HEK293 (cell line): ENCODE results near the gene PCDH1.

ENCODE experiments used
- CTCF ChIP-seq: fragments of 450-650 bp; formaldehyde crosslinking; IDR thresholded peaks from 2 replicates; pipeline ENCODE4 v1.5.1; 2016; ENCODE audit warnings: missing biosample characterization, missing genetic modification characterization
- HOXA7 ChIP-seq: sonication (generic); formaldehyde crosslinking; IDR thresholded peaks from 2 replicates; pipeline ENCODE4 v1.8.1; 2022; ENCODE audit warnings: missing genetic modification reagents, borderline replicate concordance
- MYNN ChIP-seq: fragments of 450-650 bp; formaldehyde crosslinking; IDR thresholded peaks from 2 replicates; pipeline ENCODE4 v1.5.1; 2016; ENCODE audit warnings: missing biosample characterization, missing genetic modification characterization, borderline replicate concordance
- PBX3 ChIP-seq: sonication (generic); formaldehyde crosslinking; IDR thresholded peaks from 2 replicates; pipeline ENCODE4 v1.8.1; 2022; ENCODE audit warnings: mild to moderate bottlenecking, moderate library complexity, missing genetic modification reagents
- YY1 ChIP-seq: fragments of 450-650 bp; formaldehyde crosslinking; IDR thresholded peaks from 2 replicates; pipeline ENCODE4 v1.5.1; 2018; ENCODE audit warnings: missing biosample characterization, missing genetic modification characterization
- ZEB2 ChIP-seq: fragments of 450-650 bp; formaldehyde crosslinking; IDR thresholded peaks from 2 replicates; pipeline ENCODE4 v1.5.1; 2016; ENCODE audit warnings: missing biosample characterization, missing genetic modification characterization
- ZNF175 ChIP-seq: fragments of 450-650 bp; formaldehyde crosslinking; IDR thresholded peaks from 2 replicates; pipeline ENCODE4 v1.5.1; 2016; ENCODE audit warnings: missing biosample characterization, missing genetic modification characterization
- ZNF248 ChIP-seq: fragments of 450-650 bp; formaldehyde crosslinking; IDR thresholded peaks from 2 replicates; pipeline ENCODE4 v1.5.1; 2017; ENCODE audit warnings: missing biosample characterization, missing genetic modification characterization
- ZNF274 ChIP-seq, 2 experiments: fragments of 200-500 bp in 1 of 2; fragments of 450-650 bp in 1 of 2; sonication (Bioruptor generic) in 1 of 2; formaldehyde crosslinking in 1 of 2; IDR thresholded peaks; 2 replicates each; pipeline versions ENCODE4 v1.5.1 to v1.6.1; 2014 to 2016; ENCODE audit warnings: borderline replicate concordance in 1 of 2, inconsistent platforms in 1 of 2, low read length in 1 of 2, missing biosample characterization in 1 of 2, missing genetic modification characterization in 1 of 2
- ZNF561 ChIP-seq: fragments of 450-650 bp; IDR thresholded peaks from 2 replicates; pipeline ENCODE4 v1.5.1; 2018; ENCODE audit warnings: missing biosample characterization, missing genetic modification characterization, borderline replicate concordance
- ZNF621 ChIP-seq: fragments of 450-650 bp; formaldehyde crosslinking; IDR thresholded peaks from 2 replicates; pipeline ENCODE4 v1.5.1; 2017; ENCODE audit warnings: missing biosample characterization, missing genetic modification characterization
- ZNF777 ChIP-seq: fragments of 450-650 bp; formaldehyde crosslinking; IDR thresholded peaks from 2 replicates; pipeline ENCODE4 v1.5.1; 2017; ENCODE audit warnings: missing biosample characterization, missing genetic modification characterization, borderline replicate concordance
- ZNF830 ChIP-seq: fragments of 450-650 bp; IDR thresholded peaks from 2 replicates; pipeline ENCODE4 v1.5.0; 2018; ENCODE audit warnings: missing biosample characterization, missing genetic modification characterization, low read depth, mild to moderate bottlenecking, moderate library complexity
- TF ChIP-seq, protein P1 (sequence below): fragments of 450-650 bp; formaldehyde crosslinking; conservative IDR thresholded peaks from 2 replicates; pipeline ENCODE4 v1.5.1; 2016; ENCODE audit warnings: low read depth, missing biosample characterization, missing genetic modification characterization

DNA sequence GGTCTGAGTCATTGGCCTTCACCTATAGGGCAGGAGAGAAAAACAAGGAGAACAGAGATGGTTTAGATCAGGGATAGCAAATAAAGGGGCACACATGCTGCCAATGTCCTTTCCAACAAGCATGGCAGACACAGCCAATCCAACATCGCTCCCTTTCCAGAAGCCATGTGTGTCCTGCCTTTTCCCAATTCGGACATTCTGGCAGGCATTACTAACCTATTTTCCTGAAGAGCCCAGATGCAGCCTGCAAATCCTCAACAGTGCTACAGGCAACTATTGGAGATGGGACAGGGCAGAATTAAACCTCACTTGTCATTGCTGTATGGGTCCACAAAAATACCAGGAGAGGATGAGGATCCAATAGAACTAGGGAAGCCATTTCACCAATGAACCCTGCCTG, 12.8 kb downstream of the PCDH1 start:
- no peak for TF ChIP-seq CTCF (tag by site-specific recombination)
- no peak for TF ChIP-seq ZNF830 (tag by site-specific recombination)
- TF ChIP-seq ZNF248 = no peak
- no peak for TF ChIP-seq ZEB2 (tag by site-specific recombination)
- no peak for TF ChIP-seq HOXA7 (CRISPR knock-in tag)
- no peak for TF ChIP-seq ZNF175 (tag by site-specific recombination)
- no peak for TF ChIP-seq ZNF274 (IDR thresholded peaks at IDR 0.05; ENCODE audit: low read length)
- no peak for TF ChIP-seq ZNF274 (tag by site-specific recombination; IDR thresholded peaks at IDR 0.05; ENCODE audit: borderline replicate concordance)
- no peak for TF ChIP-seq ZNF621
- no peak for TF ChIP-seq PBX3
- TF ChIP-seq, protein P1, sequence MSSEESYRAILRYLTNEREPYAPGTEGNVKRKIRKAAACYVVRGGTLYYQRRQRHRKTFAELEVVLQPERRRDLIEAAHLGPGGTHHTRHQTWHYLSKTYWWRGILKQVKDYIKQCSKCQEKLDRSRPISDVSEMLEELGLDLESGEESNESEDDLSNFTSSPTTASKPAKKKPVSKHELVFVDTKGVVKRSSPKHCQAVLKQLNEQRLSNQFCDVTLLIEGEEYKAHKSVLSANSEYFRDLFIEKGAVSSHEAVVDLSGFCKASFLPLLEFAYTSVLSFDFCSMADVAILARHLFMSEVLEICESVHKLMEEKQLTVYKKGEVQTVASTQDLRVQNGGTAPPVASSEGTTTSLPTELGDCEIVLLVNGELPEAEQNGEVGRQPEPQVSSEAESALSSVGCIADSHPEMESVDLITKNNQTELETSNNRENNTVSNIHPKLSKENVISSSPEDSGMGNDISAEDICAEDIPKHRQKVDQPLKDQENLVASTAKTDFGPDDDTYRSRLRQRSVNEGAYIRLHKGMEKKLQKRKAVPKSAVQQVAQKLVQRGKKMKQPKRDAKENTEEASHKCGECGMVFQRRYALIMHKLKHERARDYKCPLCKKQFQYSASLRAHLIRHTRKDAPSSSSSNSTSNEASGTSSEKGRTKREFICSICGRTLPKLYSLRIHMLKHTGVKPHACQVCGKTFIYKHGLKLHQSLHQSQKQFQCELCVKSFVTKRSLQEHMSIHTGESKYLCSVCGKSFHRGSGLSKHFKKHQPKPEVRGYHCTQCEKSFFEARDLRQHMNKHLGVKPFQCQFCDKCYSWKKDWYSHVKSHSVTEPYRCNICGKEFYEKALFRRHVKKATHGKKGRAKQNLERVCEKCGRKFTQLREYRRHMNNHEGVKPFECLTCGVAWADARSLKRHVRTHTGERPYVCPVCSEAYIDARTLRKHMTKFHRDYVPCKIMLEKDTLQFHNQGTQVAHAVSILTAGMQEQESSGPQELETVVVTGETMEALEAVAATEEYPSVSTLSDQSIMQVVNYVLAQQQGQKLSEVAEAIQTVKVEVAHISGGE = no peak
- no peak for TF ChIP-seq MYNN
- no peak for TF ChIP-seq ZNF561 (tag by site-specific recombination)
- TF ChIP-seq ZNF777 (tag by site-specific recombination) = no peak
- no peak for TF ChIP-seq YY1 (tag by site-specific recombination)
